Osteocyte (in vitro differentiated cells): ENCODE results near the gene HMX3. TPM values are rescaled to one million over a fixed set of nuclear protein-coding genes. Genes with fewer than 3 reads are reported as not detected.

Source experiments
- DNase-seq: peaks from one replicate; pipeline ENCODE4 v3.0.0; 2021; ENCODE audit warnings: mixed read lengths; ENCODE audit not compliant: unreplicated experiment; ENCODE audit errors: extremely low spot score
- H3K27ac Mint-ChIP-seq: one replicate; pipeline ENCODE4 v1.8.0; 2021; ENCODE audit warnings: mild to moderate bottlenecking, mixed read lengths; ENCODE audit not compliant: unreplicated experiment
- H3K27me3 Mint-ChIP-seq: one replicate; pipeline ENCODE4 v1.8.0; 2021; ENCODE audit warnings: mixed read lengths; ENCODE audit not compliant: unreplicated experiment
- H3K36me3 Mint-ChIP-seq: one replicate; pipeline ENCODE4 v1.8.0; 2021; ENCODE audit warnings: mixed read lengths; ENCODE audit not compliant: unreplicated experiment
- H3K4me1 Mint-ChIP-seq: one replicate; pipeline ENCODE4 v1.8.0; 2021; ENCODE audit warnings: mixed read lengths; ENCODE audit not compliant: unreplicated experiment
- H3K4me3 Mint-ChIP-seq: one replicate; pipeline ENCODE4 v1.8.0; 2021; ENCODE audit warnings: mild to moderate bottlenecking, moderate library complexity, mixed read lengths; ENCODE audit not compliant: unreplicated experiment
- H3K9me3 Mint-ChIP-seq: one replicate; pipeline ENCODE4 v1.8.0; 2021; ENCODE audit warnings: mixed read lengths; ENCODE audit not compliant: unreplicated experiment
- total RNA-seq: library from RNA; stranded (reverse); gene quantifications from 2 replicates; pipeline ENCODE4 v1.2.1, GENCODE V29; 2021
- TF ChIP-seq, protein P1 (sequence below): fragments of 200-600 bp; sonication (generic); IDR thresholded peaks from 2 replicates; pipeline ENCODE4 v1.5.0; 2021; ENCODE audit warnings: antibody characterized with exemption, mild to moderate bottlenecking, moderate library complexity

The HMX3 gene
- total RNA-seq, 1 donor from 2014 or later, result not detected

DNA sequence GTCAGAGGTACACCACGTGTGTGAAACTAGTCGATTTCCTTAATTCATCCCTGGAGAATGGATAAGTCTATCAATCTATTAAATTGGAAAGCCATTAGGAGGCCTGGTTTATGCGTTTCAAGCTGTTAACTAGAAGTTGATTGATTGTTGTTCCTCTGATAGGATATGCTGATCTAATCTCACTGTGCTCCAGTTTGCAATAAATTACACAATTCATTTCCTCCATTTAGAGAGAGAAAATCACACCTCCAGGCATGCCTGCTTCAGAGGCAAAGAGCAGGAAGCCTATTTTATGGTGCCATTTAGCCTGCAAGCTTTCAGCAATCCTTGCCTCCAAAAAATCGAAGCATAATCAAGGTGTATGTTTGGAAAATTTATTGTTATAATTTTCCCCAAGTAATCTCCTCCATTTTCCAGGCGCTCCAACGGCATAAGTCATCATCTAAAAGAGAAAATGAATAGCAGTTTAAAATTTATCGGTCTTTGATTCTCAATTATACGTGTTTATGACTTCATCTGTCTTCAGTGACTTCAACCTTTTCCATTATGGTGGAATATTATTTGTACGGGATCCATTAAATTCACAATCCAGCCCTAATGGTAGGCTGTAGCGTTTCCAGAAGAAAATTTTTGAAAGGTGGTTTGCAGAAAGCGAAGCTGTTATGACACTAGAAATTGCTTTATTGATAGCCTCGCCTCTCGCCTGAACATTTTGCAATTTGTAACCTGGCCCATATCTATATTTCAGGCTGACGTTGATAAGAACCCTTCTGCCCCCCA, 42.9 kb upstream of the HMX3 start:
- H3K27me3 Mint-ChIP-seq, result no peaks in the 10 kb centered on the region
- TF ChIP-seq, protein P1, sequence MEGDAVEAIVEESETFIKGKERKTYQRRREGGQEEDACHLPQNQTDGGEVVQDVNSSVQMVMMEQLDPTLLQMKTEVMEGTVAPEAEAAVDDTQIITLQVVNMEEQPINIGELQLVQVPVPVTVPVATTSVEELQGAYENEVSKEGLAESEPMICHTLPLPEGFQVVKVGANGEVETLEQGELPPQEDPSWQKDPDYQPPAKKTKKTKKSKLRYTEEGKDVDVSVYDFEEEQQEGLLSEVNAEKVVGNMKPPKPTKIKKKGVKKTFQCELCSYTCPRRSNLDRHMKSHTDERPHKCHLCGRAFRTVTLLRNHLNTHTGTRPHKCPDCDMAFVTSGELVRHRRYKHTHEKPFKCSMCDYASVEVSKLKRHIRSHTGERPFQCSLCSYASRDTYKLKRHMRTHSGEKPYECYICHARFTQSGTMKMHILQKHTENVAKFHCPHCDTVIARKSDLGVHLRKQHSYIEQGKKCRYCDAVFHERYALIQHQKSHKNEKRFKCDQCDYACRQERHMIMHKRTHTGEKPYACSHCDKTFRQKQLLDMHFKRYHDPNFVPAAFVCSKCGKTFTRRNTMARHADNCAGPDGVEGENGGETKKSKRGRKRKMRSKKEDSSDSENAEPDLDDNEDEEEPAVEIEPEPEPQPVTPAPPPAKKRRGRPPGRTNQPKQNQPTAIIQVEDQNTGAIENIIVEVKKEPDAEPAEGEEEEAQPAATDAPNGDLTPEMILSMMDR, result no peak
- no peaks in the 10 kb centered on the region for H3K4me1 Mint-ChIP-seq

DNA sequence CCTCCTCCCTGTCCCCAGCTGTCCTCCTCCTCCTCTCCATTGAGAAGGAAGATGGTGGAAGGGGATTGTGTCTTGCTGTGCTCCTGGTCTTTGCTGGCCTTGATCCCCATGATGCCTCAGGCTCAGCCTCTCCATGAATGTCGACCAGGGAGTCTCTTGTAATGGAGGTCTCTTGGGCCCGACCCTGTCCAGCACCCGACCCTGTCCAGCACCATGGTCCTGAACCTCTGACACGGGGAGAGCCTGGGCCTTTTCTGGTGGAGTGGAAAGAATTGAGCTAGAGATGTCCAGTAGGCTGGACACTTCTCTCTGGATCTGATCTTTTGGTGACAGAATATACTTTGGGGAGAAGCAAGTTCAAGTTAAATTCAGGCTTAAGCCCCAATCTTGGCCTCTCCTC, 42.3 kb upstream of the HMX3 start:
- Mint-ChIP-seq H3K27ac (no peak overlapping the region), H3K36me3 (no peaks in the 10 kb centered on the region), H3K27me3 (no peaks in the 10 kb centered on the region), H3K9me3 (no peaks in the 10 kb centered on the region), H3K4me3 (no peak overlapping the region), H3K4me1 (no peaks in the 10 kb centered on the region)
- DNase-seq, result no peak
- TF ChIP-seq, protein P1, result no peak

More for the DNA sequence above, 42.9 kb upstream of the HMX3 start:
- H3K9me3 Mint-ChIP-seq, result no peaks in the 10 kb centered on the region
- H3K27ac Mint-ChIP-seq, result no peak overlapping the region
- no peaks in the 10 kb centered on the region for H3K36me3 Mint-ChIP-seq
- no peak for DNase-seq
- no peak overlapping the region for H3K4me3 Mint-ChIP-seq

DNA sequence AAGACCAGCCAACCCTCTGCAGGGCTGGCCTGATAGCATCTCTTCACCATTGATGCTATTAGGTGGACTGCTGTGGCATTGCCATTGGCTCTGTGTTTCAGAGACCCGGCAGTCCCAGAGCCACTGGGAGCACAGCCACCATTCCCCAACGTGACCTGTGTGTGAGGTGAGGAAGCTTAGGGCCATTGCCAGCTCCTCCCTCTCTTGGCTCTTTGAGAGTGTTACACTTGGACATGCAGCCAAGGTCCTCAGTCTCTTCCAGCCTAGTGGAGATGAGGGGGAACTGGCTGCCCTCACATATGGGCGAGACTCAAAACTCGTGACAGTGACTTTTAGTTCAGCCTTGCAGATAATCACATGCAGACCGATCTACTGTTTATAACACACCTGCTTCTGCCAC, 39.3 kb upstream of the HMX3 start:
- no peak overlapping the region for H3K4me3 Mint-ChIP-seq
- no peaks in the 10 kb centered on the region for H3K27me3 Mint-ChIP-seq
- DNase-seq, result no peak
- no peaks in the 10 kb centered on the region for H3K36me3 Mint-ChIP-seq
- no peaks in the 10 kb centered on the region for H3K9me3 Mint-ChIP-seq
- H3K4me1 Mint-ChIP-seq, result no peaks in the 10 kb centered on the region
- no peak overlapping the region for H3K27ac Mint-ChIP-seq
- TF ChIP-seq, protein P1, result no peak

DNA sequence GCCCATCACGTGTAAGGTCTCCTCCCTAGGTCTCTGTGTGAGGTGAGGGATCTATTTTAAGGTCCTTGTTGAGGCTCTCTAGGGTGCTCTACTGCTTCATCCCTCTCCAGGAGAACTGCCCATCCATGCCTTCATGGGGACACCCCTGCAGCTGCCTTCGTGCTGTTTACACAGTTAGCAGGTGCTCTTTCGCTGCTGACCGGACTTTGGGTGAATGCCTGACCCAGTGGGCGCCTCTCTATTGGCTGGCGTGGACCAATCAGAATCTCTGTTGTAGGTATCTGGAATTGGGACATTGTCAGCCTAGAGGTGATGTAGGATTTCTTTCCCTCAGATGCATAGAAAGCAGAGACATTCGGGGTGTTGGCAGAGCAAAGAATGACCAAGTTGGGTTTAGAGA, 38.7 kb upstream of the HMX3 start:
- DNase-seq, result no peak
- no peaks in the 10 kb centered on the region for H3K36me3 Mint-ChIP-seq
- no peaks in the 10 kb centered on the region for H3K9me3 Mint-ChIP-seq
- H3K4me1 Mint-ChIP-seq, result no peaks in the 10 kb centered on the region
- no peak overlapping the region for H3K4me3 Mint-ChIP-seq
- no peaks in the 10 kb centered on the region for H3K27me3 Mint-ChIP-seq
- H3K27ac Mint-ChIP-seq, result no peak overlapping the region
- TF ChIP-seq, protein P1, result no peak

DNA sequence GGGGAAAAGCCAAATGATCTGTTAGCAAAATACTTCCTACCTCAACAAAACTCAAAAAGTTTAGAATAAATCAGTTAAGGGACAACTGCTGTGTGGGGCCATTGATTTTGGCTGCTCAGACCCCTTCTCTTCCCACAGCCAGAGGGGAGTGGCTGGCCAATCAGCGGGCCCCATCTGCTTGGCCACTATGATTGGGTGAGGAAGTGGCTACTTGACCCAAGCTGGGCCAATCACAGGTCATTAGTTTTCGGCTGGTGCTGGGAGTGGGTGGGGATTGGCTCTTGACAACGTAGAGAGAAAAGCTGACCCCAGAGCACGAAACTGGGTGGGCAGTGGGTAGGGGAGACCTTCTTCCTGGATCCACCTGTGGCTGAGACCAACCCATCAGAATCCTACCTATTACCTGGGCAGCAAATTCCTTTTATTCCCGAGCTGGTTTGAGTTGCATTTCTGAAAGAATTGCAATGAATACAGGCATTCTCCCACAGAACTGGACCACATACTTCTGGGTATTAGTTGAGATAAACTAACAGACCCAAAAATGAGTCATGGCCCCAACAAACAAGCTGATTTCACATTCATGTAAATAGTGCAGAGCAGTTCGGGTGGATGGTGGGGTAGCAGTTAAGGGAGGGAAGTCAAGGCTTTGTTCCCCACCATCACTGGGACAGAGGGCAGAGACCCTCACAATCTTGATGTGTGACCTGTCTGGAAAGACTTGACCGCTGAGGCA, 35.6 kb upstream of the HMX3 start:
- H3K36me3 Mint-ChIP-seq, result no peaks in the 10 kb centered on the region
- DNase-seq, result no peak
- no peaks in the 10 kb centered on the region for H3K4me1 Mint-ChIP-seq
- TF ChIP-seq, protein P1, result no peak
- no peak overlapping the region for H3K27ac Mint-ChIP-seq
- no peaks in the 10 kb centered on the region for H3K27me3 Mint-ChIP-seq
- H3K4me3 Mint-ChIP-seq, result no peak overlapping the region
- no peaks in the 10 kb centered on the region for H3K9me3 Mint-ChIP-seq
